H9 (cell line): Measurements from ENCODE around the gene PHACTR2. TPM values are rescaled to one million over a fixed set of nuclear protein-coding genes. Genes with fewer than 3 reads are reported as not detected.
A peak's percentile ranks its signal among the peaks of the same experiment; 100 is the strongest.

Source experiments
- DNase-seq: peaks from one replicate; pipeline ENCODE4 v3.0.0-alpha.2; 2017
- H2AFZ ChIP-seq: one replicate; pipeline ENCODE4 v1.6.1; 2013; ENCODE audit warnings: mild to moderate bottlenecking, low read length, control low read depth, moderate library complexity
- H2AK5ac ChIP-seq: 2 replicates; pipeline ENCODE4 v1.6.1; 2013; ENCODE audit warnings: low read length, control low read depth, mixed read lengths; ENCODE audit not compliant: insufficient read length
- H2BK120ac ChIP-seq: one replicate; pipeline ENCODE4 v1.6.1; 2013; ENCODE audit warnings: low read depth, mild to moderate bottlenecking, low read length, control low read depth, inconsistent platforms; ENCODE audit not compliant: poor library complexity, severe bottlenecking
- H2BK12ac ChIP-seq: 2 replicates; pipeline ENCODE4 v1.6.1; 2013; ENCODE audit warnings: low read length, control low read depth, mixed read lengths, low read depth; ENCODE audit not compliant: insufficient read length
- H2BK15ac ChIP-seq: 2 replicates; pipeline ENCODE4 v1.6.1; 2013; ENCODE audit warnings: low read depth, low read length, control low read depth
- H2BK20ac ChIP-seq: one replicate; pipeline ENCODE4 v1.6.1; 2013; ENCODE audit warnings: low read depth, mild to moderate bottlenecking, low read length, control low read depth, inconsistent platforms; ENCODE audit not compliant: poor library complexity, severe bottlenecking
- H2BK5ac ChIP-seq: 2 replicates; pipeline ENCODE4 v1.6.1; 2013; ENCODE audit warnings: low read length, control low read depth, mixed read lengths; ENCODE audit not compliant: insufficient read length
- H3K14ac ChIP-seq: 2 replicates; pipeline ENCODE4 v1.6.1; 2013; ENCODE audit warnings: low read length, control low read depth; ENCODE audit not compliant: insufficient read depth
- H3K18ac ChIP-seq: 2 replicates; pipeline ENCODE4 v1.6.1; 2013; ENCODE audit warnings: low read depth, mild to moderate bottlenecking, mixed read lengths, low read length, control low read depth; ENCODE audit not compliant: insufficient read length
- H3K23ac ChIP-seq: 2 replicates; pipeline ENCODE4 v1.6.1; 2013; ENCODE audit warnings: low read length, control low read depth, mixed read lengths, low read depth; ENCODE audit not compliant: insufficient read length
- H3K23me2 ChIP-seq: 2 replicates; pipeline ENCODE4 v1.6.1; 2013; ENCODE audit warnings: low read depth, mild to moderate bottlenecking, mixed read lengths, low read length, control low read depth; ENCODE audit not compliant: insufficient read length, poor library complexity, severe bottlenecking
- H3K27ac ChIP-seq: 2 replicates; pipeline ENCODE4 v1.5.1; 2013; ENCODE audit warnings: low read length, control low read depth, mixed read lengths, low read depth; ENCODE audit not compliant: insufficient read length
- H3K27me3 ChIP-seq: 2 replicates; pipeline ENCODE4 v1.6.1; 2013; ENCODE audit warnings: low read length, control low read depth, inconsistent platforms; ENCODE audit not compliant: insufficient read depth
- H3K4ac ChIP-seq: 2 replicates; pipeline ENCODE4 v1.6.1; 2013; ENCODE audit warnings: low read depth, mild to moderate bottlenecking, control low read depth, inconsistent platforms, low read length, moderate library complexity
- H3K4me1 ChIP-seq: 2 replicates; pipeline ENCODE4 v1.6.1; 2013; ENCODE audit warnings: low read length, control low read depth, inconsistent platforms; ENCODE audit not compliant: insufficient read depth
- H3K4me2 ChIP-seq: 2 replicates; pipeline ENCODE4 v1.6.1; 2013; ENCODE audit warnings: low read length, control low read depth, mixed read lengths; ENCODE audit not compliant: insufficient read length, insufficient read depth
- H3K56ac ChIP-seq: 2 replicates; pipeline ENCODE4 v1.6.1; 2013; ENCODE audit warnings: low read depth, mild to moderate bottlenecking, mixed read lengths, low read length, control low read depth; ENCODE audit not compliant: insufficient read length
- H3K79me1 ChIP-seq: 2 replicates; pipeline ENCODE4 v1.6.1; 2013; ENCODE audit warnings: low read depth, mild to moderate bottlenecking, moderate library complexity, low read length, control low read depth, inconsistent platforms; ENCODE audit not compliant: insufficient read depth, poor library complexity, severe bottlenecking
- H3K79me2 ChIP-seq: 2 replicates; pipeline ENCODE4 v1.6.1; 2013; ENCODE audit warnings: low read length, control low read depth, inconsistent platforms; ENCODE audit not compliant: insufficient read depth
- H3K9ac ChIP-seq: 2 replicates; pipeline ENCODE4 v1.6.1; 2013; ENCODE audit warnings: low read length, control low read depth, mixed read lengths; ENCODE audit not compliant: insufficient read length; ENCODE audit errors: extremely low read depth
- H3K9me3 ChIP-seq: one replicate; pipeline ENCODE4 v1.6.1; 2013; ENCODE audit warnings: low read depth, low read length, inconsistent platforms; ENCODE audit not compliant: control insufficient read depth
- H3T11ph ChIP-seq: one replicate; pipeline ENCODE4 v1.6.1; 2013; ENCODE audit warnings: mild to moderate bottlenecking, low read length, control low read depth, inconsistent platforms
- H4K20me1 ChIP-seq: one replicate; pipeline ENCODE4 v1.6.1; 2013; ENCODE audit not compliant: control insufficient read depth, insufficient read length, insufficient read depth
- H4K5ac ChIP-seq: 2 replicates; pipeline ENCODE4 v1.6.1; 2013; ENCODE audit warnings: low read depth, mild to moderate bottlenecking, mixed read lengths, low read length, control low read depth; ENCODE audit not compliant: insufficient read length
- H4K8ac ChIP-seq: replicated peaks from 2 replicates; pipeline ENCODE4 v1.6.1; 2013; ENCODE audit warnings: low read length, control low read depth, mixed read lengths, low read depth; ENCODE audit not compliant: insufficient read length
- H4K91ac ChIP-seq: 2 replicates; pipeline ENCODE4 v1.6.1; 2013; ENCODE audit warnings: low read depth, mild to moderate bottlenecking, moderate library complexity, mixed read lengths, low read length, control low read depth; ENCODE audit not compliant: insufficient read length
- H3K27ac Mint-ChIP-seq, 3 experiments: 2 replicates in 2 of 3; 3 replicates in 1 of 3; pipeline ENCODE4 v1.8.0; 2020 to 2021; ENCODE audit warnings: mixed read lengths in 3 of 3, mild to moderate bottlenecking in 1 of 3, moderate library complexity in 1 of 3
- H3K27me3 Mint-ChIP-seq: 2 replicates; pipeline ENCODE4 v1.8.0; 2021; ENCODE audit warnings: low read depth, mild to moderate bottlenecking, moderate library complexity, mixed read lengths
- H3K36me3 Mint-ChIP-seq, 3 experiments: 2 replicates in 2 of 3; 3 replicates in 1 of 3; pipeline ENCODE4 v1.8.0; 2020 to 2021; ENCODE audit warnings: low read depth in 3 of 3, mixed read lengths in 3 of 3; ENCODE audit not compliant: insufficient read depth in 1 of 3
- H3K4me1 Mint-ChIP-seq, 2 experiments: 2 replicates each; pipeline ENCODE4 v1.8.0; 2020; ENCODE audit warnings: mixed read lengths in 2 of 2
- H3K4me3 Mint-ChIP-seq, 2 experiments: 2 replicates in 1 of 2; 3 replicates in 1 of 2; pipeline ENCODE4 v1.8.0; 2020 to 2021; ENCODE audit warnings: mild to moderate bottlenecking in 2 of 2, mixed read lengths in 2 of 2, moderate library complexity in 1 of 2
- H3K9me3 Mint-ChIP-seq, 2 experiments: 2 replicates in 1 of 2; 3 replicates in 1 of 2; pipeline ENCODE4 v1.8.0; 2020; ENCODE audit warnings: mild to moderate bottlenecking in 2 of 2, mixed read lengths in 2 of 2, moderate library complexity in 1 of 2
- CTCF ChIP-seq: fragments of 200-600 bp; sonication (generic); conservative IDR thresholded peaks from 3 replicates; pipeline ENCODE4 v1.8.0; 2021; ENCODE audit warnings: antibody characterized with exemption, mild to moderate bottlenecking
- WGBS: extraction: QIAGEN DNeasy Blood & Tissue Kit; methylation state at CpG from one replicate; pipeline ENCODE4 v1.1.7; 2013; ENCODE audit warnings: missing lambda C conversion rate, low lambda C conversion rate, mixed read lengths; ENCODE audit not compliant: insufficient read length; ENCODE audit errors: extremely low coverage; 5-methylcytosine and 5-hydroxymethylcytosine counted together
- total RNA-seq: library from RNA; stranded (reverse); gene quantifications from 2 replicates; pipeline ENCODE4 v1.2.1, GENCODE V29; 2021

The PHACTR2 gene
- total RNA-seq, 1 experiment from 2014 or later, result 131 TPM

DNA sequence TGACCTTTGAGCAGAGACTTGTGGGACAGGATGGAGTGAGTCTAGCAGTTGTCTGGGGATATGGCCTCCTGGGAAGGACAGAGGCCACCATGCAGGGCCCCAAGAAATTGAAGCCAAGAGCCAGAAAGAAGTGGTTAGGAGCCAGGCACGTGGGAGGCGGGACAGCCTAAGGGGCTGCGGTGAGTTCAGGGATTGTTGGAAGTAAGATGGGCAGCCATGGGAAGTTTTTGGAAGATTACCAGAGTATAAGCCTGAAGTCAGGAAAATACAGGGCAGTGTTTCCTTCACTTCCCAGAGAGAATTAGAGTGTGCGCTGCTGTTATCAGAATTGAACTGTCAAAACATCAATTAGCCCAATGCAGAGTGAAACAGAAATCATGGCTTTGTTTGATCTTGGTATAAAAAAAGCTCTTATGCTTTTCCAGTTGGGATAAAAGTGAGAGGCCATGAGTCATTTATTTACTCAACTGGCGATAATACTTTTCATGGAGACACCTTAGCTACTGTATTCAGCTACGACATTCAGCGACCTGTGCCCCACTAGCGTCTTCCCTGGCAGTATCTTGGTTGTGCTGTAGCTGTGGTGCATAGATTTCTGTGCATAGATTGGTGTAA, 66.9 kb downstream of the PHACTR2 start:
- no peak overlapping the region for H3K4me2 ChIP-seq
- H3K23ac ChIP-seq, result no peak overlapping the region
- H3K23me2 ChIP-seq, result no peaks in the 10 kb centered on the region
- H3K4me1 Mint-ChIP-seq, result peaks cover 70 to 71% of the 10 kb centered on the region in 2 experiments
- no peak overlapping the region for H3K9ac ChIP-seq
- H2BK120ac ChIP-seq, result no peak overlapping the region
- H3K18ac ChIP-seq, result peak overlapping the region; percentile 27
- H3K56ac ChIP-seq, result no peak overlapping the region
- H3K36me3 Mint-ChIP-seq, result peaks cover 0 to 17% (median 4%) of the 10 kb centered on the region in 3 experiments; a peak in 4 of 7 replicates
- no peak overlapping the region for H2BK20ac ChIP-seq
- no peak overlapping the region for H2BK15ac ChIP-seq
- peak overlapping the region in 1 of 2 experiments; percentile 33; a peak in 2 of 5 replicates for H3K4me3 Mint-ChIP-seq
- no peak overlapping the region for H2BK5ac ChIP-seq
- no peak overlapping the region for H3K14ac ChIP-seq
- no peak overlapping the region for H4K8ac ChIP-seq
- no peaks in the 10 kb centered on the region for H3K27me3 Mint-ChIP-seq
- H2BK12ac ChIP-seq, result peak overlapping the region; percentile 63
- no CpG with 5 or more reads among the region's 8 CpGs for WGBS
- no peaks in the 10 kb centered on the region for H3K9me3 ChIP-seq
- H3K27ac Mint-ChIP-seq, result peak overlapping the region; percentile 64 to 98 (median 98)
- no peaks in the 10 kb centered on the region for H4K20me1 ChIP-seq
- no peak overlapping the region for H4K5ac ChIP-seq
- no peak overlapping the region for H3K4ac ChIP-seq
- peak overlapping the region; percentile 99 for H3K27ac ChIP-seq
- no peak overlapping the region for H3T11ph ChIP-seq
- no peak for TF ChIP-seq CTCF
- H2AK5ac ChIP-seq, result no peak overlapping the region
- H2AFZ ChIP-seq, result no peak overlapping the region
- H3K4me1 ChIP-seq, result peaks cover 33% of the 10 kb centered on the region
- no peak for DNase-seq
- no peaks in the 10 kb centered on the region for H3K9me3 Mint-ChIP-seq
- H3K27me3 ChIP-seq, result no peaks in the 10 kb centered on the region
- no peaks in the 10 kb centered on the region for H3K79me1 ChIP-seq
- H3K79me2 ChIP-seq, result no peaks in the 10 kb centered on the region
- H4K91ac ChIP-seq, result no peak overlapping the region
